ENCODE measurements around the gene ORAI1.
"Not testable (repeated sequence)": the region's sequence is repeated elsewhere in the genome, so short reads cannot be mapped to it uniquely, and the experiment has no call there.

Gene ORAI1

GRCh38 chr12:121657305-121658008 lies 31.1 kb downstream of the ORAI1 start:
- Histone ChIP-seq H3K9ac (ENCODE audit: low read length) (no peak overlapping the region), H3K27me3 (ENCODE audit: control insufficient read depth, insufficient read depth, low read length) (no peaks in the 10 kb centered on the region), H3K4me1 (ENCODE audit: control insufficient read depth, low read depth, low read length) (peaks cover 9% of the 10 kb centered on the region), H3K27ac (ENCODE audit: low read length) (no peak overlapping the region), H3K4me3 (ENCODE audit: low read length) (no peak overlapping the region), H3K36me3 (ENCODE audit: control insufficient read depth, low read depth, low read length) (no peaks in the 10 kb centered on the region), H3K9me3 (ENCODE audit: control insufficient read depth, low read depth, low read length) (no peaks in the 10 kb centered on the region)

GRCh38 chr12:121661353-121662105 lies 35.2 kb downstream of the ORAI1 start:
- H3K9ac ChIP-seq (ENCODE audit: low read length); H3K27ac ChIP-seq (ENCODE audit: low read length); H3K9me3 ChIP-seq (ENCODE audit: control insufficient read depth, low read depth, low read length); H3K36me3 ChIP-seq (ENCODE audit: control insufficient read depth, low read depth, low read length); H3K27me3 ChIP-seq (ENCODE audit: control insufficient read depth, insufficient read depth, low read length); H3K4me3 ChIP-seq (ENCODE audit: low read length): not testable (repeated sequence)
- peaks cover 14% of the 10 kb centered on the region for H3K4me1 ChIP-seq (ENCODE audit: control insufficient read depth, low read depth, low read length)

- peaks cover 12% of the 10 kb centered on the region for H3K4me1 ChIP-seq (ENCODE audit: control insufficient read depth, low read depth, low read length)
- H3K36me3 ChIP-seq (ENCODE audit: control insufficient read depth, low read depth, low read length) = no peaks in the 10 kb centered on the region
- no peaks in the 10 kb centered on the region for H3K27me3 ChIP-seq (ENCODE audit: control insufficient read depth, insufficient read depth, low read length)
- peak overlapping the region; percentile 53 for H3K27ac ChIP-seq (ENCODE audit: low read length)
- H3K4me3 ChIP-seq (ENCODE audit: low read length) = peak overlapping the region; percentile 13
- no peaks in the 10 kb centered on the region for H3K9me3 ChIP-seq (ENCODE audit: control insufficient read depth, low read depth, low read length)
- H3K9ac ChIP-seq (ENCODE audit: low read length) = no peak overlapping the region
These were observed 37.2 kb downstream of the ORAI1 start for GRCh38 chr12:121663610-121663929.

GRCh38 chr12:121666829-121667228 lies 40.5 kb downstream of the ORAI1 start:
- not testable (repeated sequence) for H3K27me3 ChIP-seq (ENCODE audit: control insufficient read depth, insufficient read depth, low read length); H3K4me1 ChIP-seq (ENCODE audit: control insufficient read depth, low read depth, low read length); H3K4me3 ChIP-seq (ENCODE audit: low read length); H3K27ac ChIP-seq (ENCODE audit: low read length); H3K9me3 ChIP-seq (ENCODE audit: control insufficient read depth, low read depth, low read length); H3K36me3 ChIP-seq (ENCODE audit: control insufficient read depth, low read depth, low read length); H3K9ac ChIP-seq (ENCODE audit: low read length)

GRCh38 chr12:121668750-121669520 lies 42.6 kb downstream of the ORAI1 start:
- Histone ChIP-seq H3K4me3 (ENCODE audit: low read length) (no peak overlapping the region), H3K36me3 (ENCODE audit: control insufficient read depth, low read depth, low read length) (no peaks in the 10 kb centered on the region), H3K4me1 (ENCODE audit: control insufficient read depth, low read depth, low read length) (peaks cover 4% of the 10 kb centered on the region), H3K9me3 (ENCODE audit: control insufficient read depth, low read depth, low read length) (no peaks in the 10 kb centered on the region), H3K9ac (ENCODE audit: low read length) (no peak overlapping the region), H3K27ac (ENCODE audit: low read length) (no peak overlapping the region), H3K27me3 (ENCODE audit: control insufficient read depth, insufficient read depth, low read length) (no peaks in the 10 kb centered on the region)

GRCh38 chr12:121669521-121669900 lies 43.2 kb downstream of the ORAI1 start, which contains the start of gene MORN3:
Gene MORN3 (minus strand): TSS chr12:121669654. CDS start chr12:121669483, 171 bp downstream.
- no peaks in the 10 kb centered on the region for H3K27me3 ChIP-seq (ENCODE audit: control insufficient read depth, insufficient read depth, low read length)
- H3K4me1 ChIP-seq (ENCODE audit: control insufficient read depth, low read depth, low read length) = peaks cover 4% of the 10 kb centered on the region
- no peaks in the 10 kb centered on the region for H3K9me3 ChIP-seq (ENCODE audit: control insufficient read depth, low read depth, low read length)
- H3K4me3 ChIP-seq (ENCODE audit: low read length) = no peak within 1 kb of the TSS
- H3K9ac ChIP-seq (ENCODE audit: low read length) = no peak within 1 kb of the TSS
- no peak within 1 kb of the TSS for H3K27ac ChIP-seq (ENCODE audit: low read length)
- no peaks in the 10 kb centered on the region for H3K36me3 ChIP-seq (ENCODE audit: control insufficient read depth, low read depth, low read length)

- Histone ChIP-seq H3K9ac (ENCODE audit: low read length) (no peak overlapping the region), H3K36me3 (ENCODE audit: control insufficient read depth, low read depth, low read length) (no peaks in the 10 kb centered on the region), H3K27me3 (ENCODE audit: control insufficient read depth, insufficient read depth, low read length) (no peaks in the 10 kb centered on the region), H3K27ac (ENCODE audit: low read length) (no peak overlapping the region), H3K9me3 (ENCODE audit: control insufficient read depth, low read depth, low read length) (no peaks in the 10 kb centered on the region), H3K4me1 (ENCODE audit: control insufficient read depth, low read depth, low read length) (peaks cover 4% of the 10 kb centered on the region), H3K4me3 (ENCODE audit: low read length) (peak overlapping the region; percentile 40)
These were observed 46.7 kb downstream of the ORAI1 start for GRCh38 chr12:121673013-121673511.

- no peaks in the 10 kb centered on the region for H3K9me3 ChIP-seq (ENCODE audit: control insufficient read depth, low read depth, low read length)
- no peak overlapping the region for H3K27ac ChIP-seq (ENCODE audit: low read length)
- no peaks in the 10 kb centered on the region for H3K4me1 ChIP-seq (ENCODE audit: control insufficient read depth, low read depth, low read length)
- H3K27me3 ChIP-seq (ENCODE audit: control insufficient read depth, insufficient read depth, low read length) = no peaks in the 10 kb centered on the region
- H3K36me3 ChIP-seq (ENCODE audit: control insufficient read depth, low read depth, low read length) = no peaks in the 10 kb centered on the region
- H3K9ac ChIP-seq (ENCODE audit: low read length) = no peak overlapping the region
- H3K4me3 ChIP-seq (ENCODE audit: low read length) = no peak overlapping the region
These were observed 49.9 kb downstream of the ORAI1 start for GRCh38 chr12:121676190-121676589.

GRCh38 chr12:121678305-121678704 lies 52.0 kb downstream of the ORAI1 start:
- no peak overlapping the region for H3K9ac ChIP-seq (ENCODE audit: low read length)
- H3K9me3 ChIP-seq (ENCODE audit: control insufficient read depth, low read depth, low read length) = no peaks in the 10 kb centered on the region
- H3K4me3 ChIP-seq (ENCODE audit: low read length) = no peak overlapping the region
- H3K27ac ChIP-seq (ENCODE audit: low read length) = no peak overlapping the region
- no peaks in the 10 kb centered on the region for H3K36me3 ChIP-seq (ENCODE audit: control insufficient read depth, low read depth, low read length)
- no peaks in the 10 kb centered on the region for H3K4me1 ChIP-seq (ENCODE audit: control insufficient read depth, low read depth, low read length)
- H3K27me3 ChIP-seq (ENCODE audit: control insufficient read depth, insufficient read depth, low read length) = no peaks in the 10 kb centered on the region

GRCh38 chr12:121678716-121679300 lies 52.5 kb downstream of the ORAI1 start:
- Histone ChIP-seq H3K36me3 (ENCODE audit: control insufficient read depth, low read depth, low read length) (no peaks in the 10 kb centered on the region), H3K4me1 (ENCODE audit: control insufficient read depth, low read depth, low read length) (no peaks in the 10 kb centered on the region), H3K4me3 (ENCODE audit: low read length) (no peak overlapping the region), H3K27ac (ENCODE audit: low read length) (no peak overlapping the region), H3K9me3 (ENCODE audit: control insufficient read depth, low read depth, low read length) (no peaks in the 10 kb centered on the region), H3K9ac (ENCODE audit: low read length) (no peak overlapping the region), H3K27me3 (ENCODE audit: control insufficient read depth, insufficient read depth, low read length) (no peaks in the 10 kb centered on the region)

- H3K4me1 ChIP-seq (ENCODE audit: control insufficient read depth, low read depth, low read length); H3K9ac ChIP-seq (ENCODE audit: low read length); H3K27ac ChIP-seq (ENCODE audit: low read length); H3K9me3 ChIP-seq (ENCODE audit: control insufficient read depth, low read depth, low read length); H3K36me3 ChIP-seq (ENCODE audit: control insufficient read depth, low read depth, low read length); H3K4me3 ChIP-seq (ENCODE audit: low read length); H3K27me3 ChIP-seq (ENCODE audit: control insufficient read depth, insufficient read depth, low read length): not testable (repeated sequence)
These were observed 53.4 kb downstream of the ORAI1 start for GRCh38 chr12:121679661-121680197.

All from iPS-18a (cell line).